ENCODE data around the gene KLHL9.

- no peak for TF ChIP-seq CTCF (IDR thresholded peaks at IDR 0.05)
- no peak for TF ChIP-seq ZFX (IDR thresholded peaks at IDR 0.05; ENCODE audit: borderline replicate concordance)
These were observed 1.3 kb upstream of the KLHL9 start for GRCh38 chr9:21336457-21336856.
